WTC11 (cell line): Measurements from ENCODE around the gene GAPT. TPM values are rescaled to one million over a fixed set of nuclear protein-coding genes. Genes with fewer than 3 reads are reported as not detected.

Experiments
- ATAC-seq: fragments of 200-7000 bp; cut with Tn5 transposase; 2 replicates; pipeline ENCODE4 v1.10.0; 2021; ENCODE audit warnings: mild to moderate bottlenecking, moderate library complexity
- CTCF ChIA-PET: fragments of 300-600 bp; sonication (Branson Sonifier 250); formaldehyde crosslinking; loops from one replicate; lab custom pipeline; 2021; ENCODE audit warnings: antibody characterized with exemption; lab: Charles Lee
- POLR2A ChIA-PET: fragments of 350-600 bp; sonication (Branson Sonifier 250); formaldehyde crosslinking; loops from one replicate; lab custom pipeline; 2021; ENCODE audit warnings: antibody characterized with exemption; lab: Charles Lee
- DNase-seq: peaks from one replicate; pipeline ENCODE4 v3.0.0; 2021; ENCODE audit warnings: low spot score
- H3K27ac Mint-ChIP-seq: 2 replicates; pipeline ENCODE4 v1.8.0; 2021; ENCODE audit warnings: mixed read lengths
- H3K27me3 Mint-ChIP-seq: 2 replicates; pipeline ENCODE4 v1.8.0; 2021; ENCODE audit warnings: low read depth, mild to moderate bottlenecking, moderate library complexity, mixed read lengths
- H3K36me3 Mint-ChIP-seq: 2 replicates; pipeline ENCODE4 v1.8.0; 2021; ENCODE audit warnings: mixed read lengths
- H3K4me1 Mint-ChIP-seq: 2 replicates; pipeline ENCODE4 v1.8.0; 2022; ENCODE audit warnings: mixed read lengths
- H3K4me3 Mint-ChIP-seq: 2 replicates; pipeline ENCODE4 v1.8.0; 2021; ENCODE audit warnings: mild to moderate bottlenecking, moderate library complexity, mixed read lengths
- H3K9me3 Mint-ChIP-seq: 2 replicates; pipeline ENCODE4 v1.8.0; 2021; ENCODE audit warnings: mixed read lengths
- ARID4B ChIP-seq: sonication (generic); formaldehyde crosslinking; IDR thresholded peaks from 2 replicates; pipeline ENCODE4 v1.8.0; 2023; ENCODE audit warnings: missing genetic modification reagents, mild to moderate bottlenecking, borderline replicate concordance
- ATF3 ChIP-seq: sonication (generic); formaldehyde crosslinking; conservative IDR thresholded peaks from 2 replicates; pipeline ENCODE4 v1.8.1; 2022; ENCODE audit warnings: mild to moderate bottlenecking, missing genetic modification reagents
- EMX1 ChIP-seq: fragments of 250-450 bp; sonication (Bioruptor Pico); IDR thresholded peaks from 2 replicates; pipeline ENCODE4 v1.8.0; 2021; ENCODE audit warnings: mild to moderate bottlenecking
- ESRRA ChIP-seq: sonication (generic); formaldehyde crosslinking; IDR thresholded peaks from 2 replicates; pipeline ENCODE4 v1.8.1; 2022; ENCODE audit warnings: mild to moderate bottlenecking, missing genetic modification reagents, borderline replicate concordance
- ETV6 ChIP-seq: sonication (generic); formaldehyde crosslinking; IDR thresholded peaks from 2 replicates; pipeline ENCODE4 v1.8.1; 2022; ENCODE audit warnings: mild to moderate bottlenecking, missing genetic modification reagents
- FOXJ3 ChIP-seq: sonication (generic); formaldehyde crosslinking; IDR thresholded peaks from 2 replicates; pipeline ENCODE4 v1.9.0; 2021; ENCODE audit warnings: missing genetic modification reagents, mild to moderate bottlenecking, borderline replicate concordance
- FOXK1 ChIP-seq: sonication (generic); formaldehyde crosslinking; IDR thresholded peaks from 2 replicates; pipeline ENCODE4 v1.8.0; 2022; ENCODE audit warnings: mild to moderate bottlenecking, moderate library complexity, missing genetic modification reagents
- GABPB1 ChIP-seq: sonication (generic); formaldehyde crosslinking; IDR thresholded peaks from 2 replicates; pipeline ENCODE4 v1.8.1; 2023; ENCODE audit warnings: mild to moderate bottlenecking, missing genetic modification reagents
- HMGA2 ChIP-seq: fragments of 250-450 bp; sonication (Bioruptor Pico); IDR thresholded peaks from 2 replicates; pipeline ENCODE4 v1.4.0; 2021; ENCODE audit warnings: mild to moderate bottlenecking, moderate library complexity
- HMGXB4 ChIP-seq: sonication (generic); formaldehyde crosslinking; IDR thresholded peaks from 2 replicates; pipeline ENCODE4 v1.8.1; 2023; ENCODE audit warnings: mild to moderate bottlenecking, moderate library complexity, missing genetic modification reagents
- IRF1 ChIP-seq: sonication (generic); formaldehyde crosslinking; IDR thresholded peaks from 2 replicates; pipeline ENCODE4 v1.8.0; 2023; ENCODE audit warnings: missing genetic modification reagents
- KAT7 ChIP-seq: sonication (generic); formaldehyde crosslinking; IDR thresholded peaks from 2 replicates; pipeline ENCODE4 v1.8.1; 2023; ENCODE audit warnings: missing genetic modification reagents, mild to moderate bottlenecking, borderline replicate concordance
- MLX ChIP-seq: sonication (generic); formaldehyde crosslinking; IDR thresholded peaks from 2 replicates; pipeline ENCODE4 v1.8.1; 2023; ENCODE audit warnings: mild to moderate bottlenecking, missing genetic modification reagents, moderate library complexity
- NFYB ChIP-seq: sonication (generic); formaldehyde crosslinking; conservative IDR thresholded peaks from 2 replicates; pipeline ENCODE4 v1.8.0; 2022; ENCODE audit warnings: low read depth, missing genetic modification reagents
- OVOL2 ChIP-seq: fragments of 250-450 bp; sonication (Bioruptor Pico); IDR thresholded peaks from 2 replicates; pipeline ENCODE4 v1.9.0; 2021; ENCODE audit warnings: mild to moderate bottlenecking, borderline replicate concordance
- PREB ChIP-seq: sonication (generic); formaldehyde crosslinking; IDR thresholded peaks from 2 replicates; pipeline ENCODE4 v1.8.1; 2022; ENCODE audit warnings: mild to moderate bottlenecking, missing genetic modification reagents, moderate library complexity, borderline replicate concordance
- SOX15 ChIP-seq: fragments of 250-450 bp; sonication (Bioruptor Pico); IDR thresholded peaks from 2 replicates; pipeline ENCODE4 v1.9.0; 2021; ENCODE audit warnings: mild to moderate bottlenecking
- ZBTB21 ChIP-seq: sonication (generic); formaldehyde crosslinking; IDR thresholded peaks from 2 replicates; pipeline ENCODE4 v1.8.1; 2023; ENCODE audit warnings: mild to moderate bottlenecking, missing genetic modification reagents, borderline replicate concordance
- ZNF121 ChIP-seq: sonication (generic); formaldehyde crosslinking; IDR thresholded peaks from 2 replicates; pipeline ENCODE4 v1.8.0; 2023; ENCODE audit warnings: missing genetic modification reagents
- ZNF138 ChIP-seq: sonication (generic); formaldehyde crosslinking; conservative IDR thresholded peaks from 2 replicates; pipeline ENCODE4 v1.8.1; 2022; ENCODE audit warnings: mild to moderate bottlenecking, moderate library complexity, missing genetic modification reagents
- ZNF219 ChIP-seq: sonication (generic); formaldehyde crosslinking; IDR thresholded peaks from 2 replicates; pipeline ENCODE4 v1.8.0; 2023; ENCODE audit warnings: missing genetic modification reagents, mild to moderate bottlenecking, borderline replicate concordance
- ZNF232 ChIP-seq: sonication (generic); formaldehyde crosslinking; IDR thresholded peaks from 2 replicates; pipeline ENCODE4 v1.8.0; 2022; ENCODE audit warnings: mild to moderate bottlenecking, missing genetic modification reagents
- ZNF396 ChIP-seq: fragments of 250-450 bp; sonication (Bioruptor Pico); IDR thresholded peaks from 2 replicates; pipeline ENCODE4 v1.8.0; 2021; ENCODE audit warnings: mild to moderate bottlenecking, moderate library complexity, borderline replicate concordance
- ZNF423 ChIP-seq: fragments of 250-450 bp; sonication (Bioruptor Pico); IDR thresholded peaks from 2 replicates; pipeline ENCODE4 v2.1.2; 2022; ENCODE audit warnings: mild to moderate bottlenecking, moderate library complexity
- ZSCAN18 ChIP-seq: fragments of 250-450 bp; sonication (Bioruptor Pico); IDR thresholded peaks from 2 replicates; pipeline ENCODE4 v2.1.2; 2022; ENCODE audit warnings: mild to moderate bottlenecking, moderate library complexity
- total RNA-seq: library from RNA; stranded (reverse); gene quantifications from 3 replicates; pipeline ENCODE4 v1.2.3, GENCODE V29; 2021

GAPT gene
- total RNA-seq, 1 experiment from 2014 or later: not detected

GRCh38 chr5:58542709-58543108 lies 51.5 kb downstream of the GAPT start:
- ATAC-seq (no peak), DNase-seq (no peak)
- Mint-ChIP-seq H3K36me3 (peaks cover 45% of the 10 kb centered on the region), H3K27ac (no peak overlapping the region), H3K9me3 (peaks cover 53% of the 10 kb centered on the region), H3K4me1 (0 out of 2 replicates have a peak, but pooled peaks cover 2% of the 10 kb centered on the region), H3K4me3 (no peak overlapping the region), H3K27me3 (peaks cover 3% of the 10 kb centered on the region)
- ChIA-PET CTCF (no interaction called here), POLR2A (no interaction called here)
- no peak for TF ChIP-seq ZNF423 (CRISPR knock-in tag)
- TF ChIP-seq ATF3 (CRISPR knock-in tag): no peak
- no peak for TF ChIP-seq EMX1 (CRISPR knock-in tag)
- TF ChIP-seq FOXJ3: no peak
- no peak for TF ChIP-seq ZNF219 (CRISPR knock-in tag)
- TF ChIP-seq GABPB1: no peak
- no peak for TF ChIP-seq HMGA2 (CRISPR knock-in tag)
- TF ChIP-seq KAT7 (CRISPR knock-in tag): no peak
- TF ChIP-seq FOXK1 (CRISPR knock-in tag): no peak

GRCh38 chr5:58543723-58544122 lies 52.5 kb downstream of the GAPT start:
- Mint-ChIP-seq H3K27me3 (peaks cover 3% of the 10 kb centered on the region), H3K36me3 (peaks cover 43% of the 10 kb centered on the region), H3K27ac (no peak overlapping the region), H3K4me1 (0 out of 2 replicates have a peak, but pooled peaks cover 2% of the 10 kb centered on the region), H3K9me3 (peaks cover 49% of the 10 kb centered on the region), H3K4me3 (no peak overlapping the region)
- TF ChIP-seq ZSCAN18 (CRISPR knock-in tag): no peak
- TF ChIP-seq OVOL2: no peak
- no peak for TF ChIP-seq ETV6
- TF ChIP-seq PREB (CRISPR knock-in tag): no peak
- TF ChIP-seq SOX15: no peak
- no peak for TF ChIP-seq ZNF121
- TF ChIP-seq FOXK1 (CRISPR knock-in tag): no peak
- no peak for TF ChIP-seq ESRRA (CRISPR knock-in tag)
- TF ChIP-seq ZNF219 (CRISPR knock-in tag): no peak
- no peak for TF ChIP-seq ZBTB21 (CRISPR knock-in tag)
- TF ChIP-seq ARID4B (CRISPR knock-in tag): no peak
- TF ChIP-seq MLX (CRISPR knock-in tag): no peak
- TF ChIP-seq NFYB (CRISPR knock-in tag): no peak
- TF ChIP-seq ZNF232 (CRISPR knock-in tag): no peak
- no peak for TF ChIP-seq KAT7 (CRISPR knock-in tag)
- TF ChIP-seq ZNF138: no peak
- TF ChIP-seq IRF1: no peak
- TF ChIP-seq ZNF396 (CRISPR knock-in tag): no peak
- no peak for TF ChIP-seq HMGXB4 (CRISPR knock-in tag)
- ChIA-PET CTCF (no interaction called here), POLR2A (no interaction called here)
- no peak for ATAC-seq
- no peak for DNase-seq
